ENCODE results near the gene RAB11FIP4.

DNA sequence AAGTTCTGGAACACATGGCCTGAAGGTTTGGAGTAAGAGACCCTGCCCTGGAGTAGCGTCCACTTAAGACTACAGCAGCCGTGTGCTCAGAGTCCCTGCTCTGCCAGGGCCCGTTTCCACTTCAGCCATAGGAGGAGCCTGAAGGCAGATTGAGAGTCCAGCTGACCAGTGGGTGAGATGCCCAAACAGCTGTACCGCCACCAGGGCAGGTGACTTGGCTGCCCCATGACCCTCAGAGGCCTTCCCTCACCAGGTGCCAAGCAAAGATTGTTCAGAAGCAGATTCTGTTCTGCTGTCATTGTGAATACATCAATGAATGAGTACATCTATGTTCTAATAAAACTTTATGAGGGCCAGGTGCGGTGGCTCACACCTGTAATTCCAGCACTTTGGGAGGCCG lies 178.8 kb downstream of the RAB11FIP4 start:
- no peak for TF ChIP-seq EZH2phosphoT487 (IDR thresholded peaks at IDR 0.05; ENCODE audit: borderline replicate concordance, low read length)
- TF ChIP-seq, protein P1, sequence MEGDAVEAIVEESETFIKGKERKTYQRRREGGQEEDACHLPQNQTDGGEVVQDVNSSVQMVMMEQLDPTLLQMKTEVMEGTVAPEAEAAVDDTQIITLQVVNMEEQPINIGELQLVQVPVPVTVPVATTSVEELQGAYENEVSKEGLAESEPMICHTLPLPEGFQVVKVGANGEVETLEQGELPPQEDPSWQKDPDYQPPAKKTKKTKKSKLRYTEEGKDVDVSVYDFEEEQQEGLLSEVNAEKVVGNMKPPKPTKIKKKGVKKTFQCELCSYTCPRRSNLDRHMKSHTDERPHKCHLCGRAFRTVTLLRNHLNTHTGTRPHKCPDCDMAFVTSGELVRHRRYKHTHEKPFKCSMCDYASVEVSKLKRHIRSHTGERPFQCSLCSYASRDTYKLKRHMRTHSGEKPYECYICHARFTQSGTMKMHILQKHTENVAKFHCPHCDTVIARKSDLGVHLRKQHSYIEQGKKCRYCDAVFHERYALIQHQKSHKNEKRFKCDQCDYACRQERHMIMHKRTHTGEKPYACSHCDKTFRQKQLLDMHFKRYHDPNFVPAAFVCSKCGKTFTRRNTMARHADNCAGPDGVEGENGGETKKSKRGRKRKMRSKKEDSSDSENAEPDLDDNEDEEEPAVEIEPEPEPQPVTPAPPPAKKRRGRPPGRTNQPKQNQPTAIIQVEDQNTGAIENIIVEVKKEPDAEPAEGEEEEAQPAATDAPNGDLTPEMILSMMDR (IDR thresholded peaks at IDR 0.05; ENCODE audit: low read depth, low read length, poor library complexity, severe bottlenecking) = no peak
